Mucosa of stomach (tissue), 1 donor: ENCODE results near the gene COLEC12.

ENCODE experiments used
- H3K27me3 ChIP-seq: one replicate; pipeline ENCODE4 v1.7.0; 2013; ENCODE audit warnings: mild to moderate bottlenecking, low read length; ENCODE audit not compliant: control insufficient read depth, insufficient read depth
- H3K36me3 ChIP-seq: one replicate; pipeline ENCODE4 v1.7.0; 2013; ENCODE audit warnings: low read length; ENCODE audit not compliant: control insufficient read depth, insufficient read depth
- H3K4me1 ChIP-seq: one replicate; pipeline ENCODE4 v1.7.0; 2013; ENCODE audit warnings: mild to moderate bottlenecking, low read length; ENCODE audit not compliant: control insufficient read depth, insufficient read depth
- H3K4me3 ChIP-seq: one replicate; pipeline ENCODE4 v1.7.0; 2013; ENCODE audit warnings: low read length
- H3K9ac ChIP-seq: one replicate; pipeline ENCODE4 v1.7.0; 2013; ENCODE audit warnings: mild to moderate bottlenecking, low read length, moderate library complexity
- H3K9me3 ChIP-seq: one replicate; pipeline ENCODE4 v1.7.0; 2013; ENCODE audit warnings: mild to moderate bottlenecking, low read length, moderate library complexity; ENCODE audit not compliant: control insufficient read depth
- donor health status: Pancreatic carcinoma.

Gene COLEC12

DNA sequence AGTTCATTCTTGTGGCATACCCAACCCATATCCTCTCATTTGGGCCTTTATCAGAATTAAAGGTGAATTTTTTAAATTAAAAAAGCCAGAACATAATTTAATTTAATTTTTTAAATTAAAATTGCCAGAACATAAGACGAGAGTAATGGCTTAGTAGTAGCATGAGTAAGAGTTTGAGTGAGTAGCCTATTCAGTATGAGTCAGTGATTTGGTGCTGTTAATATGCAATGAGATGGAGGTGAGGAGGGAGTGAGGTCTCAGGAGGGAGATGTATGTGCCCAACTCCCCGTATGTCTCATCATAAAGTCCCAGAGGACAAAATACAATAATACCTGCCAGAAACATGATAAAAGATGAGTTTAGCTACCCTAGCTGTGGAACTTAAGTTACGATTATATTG, 117.4 kb downstream of the COLEC12 start:
- H3K4me3 ChIP-seq: no peak overlapping the region
- peaks cover 8% of the 10 kb centered on the region for H3K4me1 ChIP-seq
- no peaks in the 10 kb centered on the region for H3K27me3 ChIP-seq
- no peaks in the 10 kb centered on the region for H3K9me3 ChIP-seq
- no peaks in the 10 kb centered on the region for H3K36me3 ChIP-seq
- H3K9ac ChIP-seq: no peak overlapping the region

- H3K4me1 ChIP-seq: peaks cover 9% of the 10 kb centered on the region
- no peak overlapping the region for H3K9ac ChIP-seq
- H3K9me3 ChIP-seq: no peaks in the 10 kb centered on the region
- no peaks in the 10 kb centered on the region for H3K27me3 ChIP-seq
- H3K4me3 ChIP-seq: no peak overlapping the region
- H3K36me3 ChIP-seq: no peaks in the 10 kb centered on the region
Observed at GRCh38 chr18:382423-382984, 118.0 kb downstream of the COLEC12 start.

GRCh38 chr18:379681-380330, 120.7 kb downstream of the COLEC12 start:
- Histone ChIP-seq H3K27me3 (no peaks in the 10 kb centered on the region), H3K9me3 (no peaks in the 10 kb centered on the region), H3K4me3 (no peak overlapping the region), H3K9ac (no peak overlapping the region), H3K36me3 (no peaks in the 10 kb centered on the region), H3K4me1 (peaks cover 9% of the 10 kb centered on the region)

GRCh38 chr18:378079-378478, 122.4 kb downstream of the COLEC12 start:
- Histone ChIP-seq H3K4me1 (peaks cover 9% of the 10 kb centered on the region), H3K4me3 (no peak overlapping the region), H3K27me3 (no peaks in the 10 kb centered on the region)

DNA sequence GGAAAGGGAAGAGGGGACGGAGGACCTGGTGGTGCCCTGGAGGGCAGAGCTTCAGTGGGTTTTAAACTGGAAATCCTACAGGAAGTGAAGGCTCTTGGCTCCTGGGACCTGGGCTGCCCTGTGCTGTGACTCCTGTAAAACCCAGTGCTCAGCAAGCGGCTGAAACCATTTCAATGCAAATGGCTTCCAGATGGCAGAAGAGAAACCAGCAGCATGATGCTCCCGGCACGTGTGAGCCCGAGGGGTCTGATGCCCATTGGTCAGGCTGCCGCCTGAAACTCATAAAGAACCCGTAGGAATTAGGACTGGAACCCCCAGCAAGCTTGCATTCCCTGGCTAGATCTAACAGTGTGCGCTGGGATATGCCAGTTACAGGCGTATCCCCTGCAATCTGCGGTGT, 123.4 kb downstream of the COLEC12 start:
- no peak overlapping the region for H3K9ac ChIP-seq
- peaks cover 9% of the 10 kb centered on the region for H3K4me1 ChIP-seq
- no peaks in the 10 kb centered on the region for H3K9me3 ChIP-seq
- H3K4me3 ChIP-seq: no peak overlapping the region
- no peaks in the 10 kb centered on the region for H3K36me3 ChIP-seq
- no peaks in the 10 kb centered on the region for H3K27me3 ChIP-seq

More at GRCh38 chr18:378079-378478, 122.4 kb downstream of the COLEC12 start:
- no peaks in the 10 kb centered on the region for H3K9me3 ChIP-seq
- no peak overlapping the region for H3K9ac ChIP-seq
- no peaks in the 10 kb centered on the region for H3K36me3 ChIP-seq

- Histone ChIP-seq H3K36me3 (no peaks in the 10 kb centered on the region), H3K9me3 (no peaks in the 10 kb centered on the region), H3K27me3 (no peaks in the 10 kb centered on the region), H3K4me1 (peaks cover 9% of the 10 kb centered on the region), H3K9ac (no peak overlapping the region), H3K4me3 (no peak overlapping the region)
Observed at GRCh38 chr18:376311-376710, 124.2 kb downstream of the COLEC12 start.

DNA sequence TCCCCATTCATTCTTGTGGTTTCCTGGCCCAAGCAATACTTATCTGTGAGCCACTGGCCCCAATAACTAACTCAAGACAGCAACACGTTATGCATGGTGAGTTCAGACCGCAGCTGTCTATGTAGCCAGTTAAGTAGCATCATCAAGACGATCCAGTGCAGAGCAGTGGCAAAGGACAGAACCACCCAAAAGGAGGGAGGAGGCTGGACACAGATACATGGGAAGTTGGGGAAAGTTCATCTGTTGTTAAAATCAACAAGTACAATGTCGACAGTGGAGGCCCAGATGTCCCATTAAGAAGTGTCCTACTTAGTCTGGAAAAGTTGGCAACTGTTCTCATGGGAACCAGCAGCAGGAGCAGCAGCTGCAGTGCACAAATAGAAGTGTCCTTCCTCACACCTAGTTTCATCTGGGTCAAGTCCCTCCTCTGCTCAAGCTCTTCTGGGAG, 125.8 kb downstream of the COLEC12 start:
- no peak overlapping the region for H3K9ac ChIP-seq
- H3K27me3 ChIP-seq: no peaks in the 10 kb centered on the region
- no peak overlapping the region for H3K4me3 ChIP-seq
- H3K36me3 ChIP-seq: no peaks in the 10 kb centered on the region
- H3K4me1 ChIP-seq: peaks cover 9% of the 10 kb centered on the region
- H3K9me3 ChIP-seq: no peaks in the 10 kb centered on the region

DNA sequence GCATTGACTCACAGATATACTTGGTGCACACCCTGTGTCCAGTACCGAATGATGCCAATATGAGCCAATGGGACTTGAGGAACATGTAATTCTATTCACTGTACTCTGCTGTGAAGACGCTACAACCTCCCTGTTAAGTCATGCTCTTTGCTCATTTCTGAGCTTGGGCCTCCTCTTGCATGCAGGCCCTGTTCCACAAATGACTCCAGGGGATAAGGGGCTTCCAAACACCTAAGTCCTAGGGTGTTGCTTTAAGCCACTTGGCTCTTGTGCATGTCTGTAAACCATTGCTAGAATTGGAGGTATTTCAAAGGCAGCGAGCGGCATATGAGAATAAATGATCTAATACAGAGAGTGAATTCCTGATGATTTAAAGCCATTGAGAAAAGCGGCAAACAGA, 126.7 kb downstream of the COLEC12 start:
- Histone ChIP-seq H3K27me3 (no peaks in the 10 kb centered on the region), H3K4me3 (no peak overlapping the region), H3K36me3 (no peaks in the 10 kb centered on the region), H3K9me3 (no peaks in the 10 kb centered on the region), H3K4me1 (peaks cover 6% of the 10 kb centered on the region), H3K9ac (no peak overlapping the region)

DNA sequence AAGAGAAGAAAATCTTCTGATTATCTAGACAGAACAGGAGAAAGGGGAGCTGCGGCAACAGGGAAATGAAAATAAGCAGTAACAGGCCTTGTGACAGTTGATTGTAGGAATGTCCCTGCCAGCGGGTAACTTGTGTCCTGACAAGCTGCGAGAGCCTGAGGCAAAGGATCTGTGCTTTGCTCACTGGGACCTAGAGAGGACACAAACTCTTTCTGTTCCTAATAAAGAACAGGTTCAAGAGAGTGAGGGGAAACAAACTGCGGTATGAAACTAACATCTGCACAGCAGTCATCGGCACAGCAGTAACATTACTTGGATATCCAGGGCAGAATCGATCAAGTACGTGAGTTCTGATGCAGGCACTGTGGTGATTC, 128.9 kb downstream of the COLEC12 start:
- no peaks in the 10 kb centered on the region for H3K36me3 ChIP-seq
- H3K27me3 ChIP-seq: no peaks in the 10 kb centered on the region
- H3K4me3 ChIP-seq: no peak overlapping the region
- H3K9me3 ChIP-seq: no peaks in the 10 kb centered on the region
- no peak overlapping the region for H3K9ac ChIP-seq
- no peaks in the 10 kb centered on the region for H3K4me1 ChIP-seq

- H3K27me3 ChIP-seq: no peaks in the 10 kb centered on the region
- no peaks in the 10 kb centered on the region for H3K4me1 ChIP-seq
- H3K4me3 ChIP-seq: no peak overlapping the region
- H3K9ac ChIP-seq: no peak overlapping the region
- no peaks in the 10 kb centered on the region for H3K9me3 ChIP-seq
- no peaks in the 10 kb centered on the region for H3K36me3 ChIP-seq
Observed at GRCh38 chr18:370751-371608, 129.5 kb downstream of the COLEC12 start.

- Histone ChIP-seq H3K9ac (no peak overlapping the region), H3K4me1 (no peaks in the 10 kb centered on the region), H3K27me3 (no peaks in the 10 kb centered on the region), H3K9me3 (no peaks in the 10 kb centered on the region), H3K36me3 (no peaks in the 10 kb centered on the region), H3K4me3 (no peak overlapping the region)
Observed at GRCh38 chr18:369224-370015, 131.1 kb downstream of the COLEC12 start.
